HFFc6 (cell line): ENCODE data around the gene MEGF10. TPM values are rescaled to one million over a fixed set of nuclear protein-coding genes. Genes with fewer than 3 reads are reported as not detected.

ENCODE experiments used
- DNase-seq: peaks from one replicate; pipeline ENCODE4 v3.0.0-alpha.2; 2018
- H3K27ac Mint-ChIP-seq: 2 replicates; pipeline ENCODE4 v1.8.0; 2020; ENCODE audit warnings: mild to moderate bottlenecking, mixed read lengths
- H3K27me3 Mint-ChIP-seq: 2 replicates; pipeline ENCODE4 v1.8.0; 2021; ENCODE audit warnings: mild to moderate bottlenecking, moderate library complexity, mixed read lengths; ENCODE audit not compliant: insufficient read depth
- H3K36me3 Mint-ChIP-seq: 2 replicates; pipeline ENCODE4 v1.8.0; 2021; ENCODE audit warnings: low read depth, mixed read lengths
- H3K4me1 Mint-ChIP-seq: 2 replicates; pipeline ENCODE4 v1.8.0; 2020; ENCODE audit warnings: low read depth, mixed read lengths
- H3K4me3 Mint-ChIP-seq: 2 replicates; pipeline ENCODE4 v1.8.0; 2020; ENCODE audit warnings: mild to moderate bottlenecking, moderate library complexity, mixed read lengths
- H3K9me3 Mint-ChIP-seq: 2 replicates; pipeline ENCODE4 v1.8.0; 2020; ENCODE audit warnings: mild to moderate bottlenecking, mixed read lengths
- CTCF ChIP-seq: fragments of 200-600 bp; sonication (generic); IDR thresholded peaks from 2 replicates; pipeline ENCODE4 v1.5.0; 2021; ENCODE audit warnings: antibody characterized with exemption, mild to moderate bottlenecking
- total RNA-seq, 6 experiments: library from RNA; stranded (reverse); fragmentation: NEBNext Ultra II Directional; extraction: Animal tissue kit (Norgen Biotek cat#: 25700); gene quantifications; 2 replicates in 1 of 6; 3 replicates in 5 of 6; pipeline ENCODE4 v1.2.3, GENCODE V29; 2021

The MEGF10 gene
- total RNA-seq, 6 experiments from 2014 or later: not detected

GRCh38 chr5:127426661-127427060, 136.1 kb downstream of the MEGF10 start:
- H3K27me3 Mint-ChIP-seq: peaks cover 6% of the 10 kb centered on the region
- TF ChIP-seq CTCF: no peak
- no peaks in the 10 kb centered on the region for H3K4me1 Mint-ChIP-seq
- H3K27ac Mint-ChIP-seq: no peak overlapping the region
- DNase-seq: no peak
- H3K4me3 Mint-ChIP-seq: no peak overlapping the region
- H3K9me3 Mint-ChIP-seq: no peaks in the 10 kb centered on the region
- H3K36me3 Mint-ChIP-seq: no peaks in the 10 kb centered on the region

- TF ChIP-seq CTCF: no peak
- no peaks in the 10 kb centered on the region for H3K36me3 Mint-ChIP-seq
- peaks cover 6% of the 10 kb centered on the region for H3K27me3 Mint-ChIP-seq
- no peaks in the 10 kb centered on the region for H3K4me1 Mint-ChIP-seq
- no peaks in the 10 kb centered on the region for H3K9me3 Mint-ChIP-seq
- H3K27ac Mint-ChIP-seq: no peak overlapping the region
- DNase-seq: no peak
- no peak overlapping the region for H3K4me3 Mint-ChIP-seq
These were observed 137.7 kb downstream of the MEGF10 start for GRCh38 chr5:127428276-127428675.

- no peaks in the 10 kb centered on the region for H3K9me3 Mint-ChIP-seq
- H3K27ac Mint-ChIP-seq: no peak overlapping the region
- H3K4me3 Mint-ChIP-seq: no peak overlapping the region
- H3K27me3 Mint-ChIP-seq: peaks cover 10% of the 10 kb centered on the region
- DNase-seq: no peak
- TF ChIP-seq CTCF: no peak
- H3K4me1 Mint-ChIP-seq: no peaks in the 10 kb centered on the region
- H3K36me3 Mint-ChIP-seq: no peaks in the 10 kb centered on the region
These were observed 138.2 kb downstream of the MEGF10 start for GRCh38 chr5:127428748-127429147.

GRCh38 chr5:127429928-127430327, 139.3 kb downstream of the MEGF10 start:
- H3K27me3 Mint-ChIP-seq: peaks cover 12% of the 10 kb centered on the region
- no peak overlapping the region for H3K4me3 Mint-ChIP-seq
- no peak overlapping the region for H3K27ac Mint-ChIP-seq
- no peak for DNase-seq
- no peak for TF ChIP-seq CTCF
- H3K36me3 Mint-ChIP-seq: no peaks in the 10 kb centered on the region
- H3K4me1 Mint-ChIP-seq: no peaks in the 10 kb centered on the region
- H3K9me3 Mint-ChIP-seq: no peaks in the 10 kb centered on the region

- H3K27me3 Mint-ChIP-seq: peaks cover 12% of the 10 kb centered on the region
- TF ChIP-seq CTCF: no peak
- no peaks in the 10 kb centered on the region for H3K4me1 Mint-ChIP-seq
- H3K27ac Mint-ChIP-seq: no peak overlapping the region
- H3K9me3 Mint-ChIP-seq: no peaks in the 10 kb centered on the region
- no peak for DNase-seq
- H3K36me3 Mint-ChIP-seq: no peaks in the 10 kb centered on the region
- H3K4me3 Mint-ChIP-seq: no peak overlapping the region
These were observed 140.0 kb downstream of the MEGF10 start for GRCh38 chr5:127430627-127431026.

GRCh38 chr5:127431977-127432585, 141.5 kb downstream of the MEGF10 start:
- Mint-ChIP-seq H3K36me3 (no peaks in the 10 kb centered on the region), H3K4me3 (no peak overlapping the region), H3K9me3 (no peaks in the 10 kb centered on the region), H3K27me3 (peaks cover 12% of the 10 kb centered on the region), H3K4me1 (no peaks in the 10 kb centered on the region), H3K27ac (no peak overlapping the region)
- TF ChIP-seq CTCF: no peak
- no peak for DNase-seq
